Measurements from ENCODE around the gene HTT. TPM values are rescaled to one million over a fixed set of nuclear protein-coding genes. Genes with fewer than 3 reads are reported as not detected.

The HTT gene
- total and polyA plus RNA-seq, 10 of the 15 experiments (the other 5 are each of a cell fraction or from before 2014, with no cell fraction given): 3.3 to 113 (median 43.3) TPM

DNA sequence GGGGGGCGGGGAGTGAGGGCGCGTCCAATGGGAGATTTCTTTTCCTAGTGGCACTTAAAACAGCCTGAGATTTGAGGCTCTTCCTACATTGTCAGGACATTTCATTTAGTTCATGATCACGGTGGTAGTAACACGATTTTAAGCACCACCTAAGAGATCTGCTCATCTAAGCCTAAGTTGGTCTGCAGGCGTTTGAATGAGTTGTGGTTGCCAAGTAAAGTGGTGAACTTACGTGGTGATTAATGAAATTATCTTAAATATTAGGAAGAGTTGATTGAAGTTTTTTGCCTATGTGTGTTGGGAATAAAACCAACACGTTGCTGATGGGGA is 1.1 kb downstream of the HTT start:
- intact Hi-C loops (cut with micrococcal nuclease; ENCODE audit: unreplicated experiment): loop anchor here (10.0 kb wide), 1 partner anchor 811 kb away; the partner anchor contains the start of gene MXD4
- ChIA-PET CTCF (interaction anchor here (0.6 to 0.9 kb wide), 2 partner anchors 140 to 524 kb away, joined by 3 to 4 read pairs; no protein-coding TSS in a partner anchor), POLR2A (interaction anchor here (0.9 to 2.7 kb wide), 5 partner anchors 13 to 140 kb away, joined by 3 to 7 read pairs (median 4); no protein-coding TSS in a partner anchor), RAD21 (ENCODE audit: unreplicated experiment) (interaction anchor here (0.9 to 1.2 kb wide), 2 partner anchors 28 to 33 kb away, joined by 3 to 4 read pairs; no protein-coding TSS in a partner anchor), SMC1A (ENCODE audit: uncharacterized antibody, unreplicated experiment) (interaction anchor here (1.5 kb wide), 1 partner anchor 31 kb away, joined by 3 read pairs; no protein-coding TSS in a partner anchor)
- Histone ChIP-seq H3K27ac (ENCODE audit: control insufficient read depth, insufficient read depth) (peak overlapping the region; percentile 94), H3K79me2 (ENCODE audit: control insufficient read depth, insufficient read depth, low read length) (peaks cover 55% of the 10 kb centered on the region), H3K27me3 (replicated peaks in 1 of 2; ENCODE audit: control insufficient read depth in 2 of 2, insufficient read depth in 2 of 2, low read length in 1 of 2) (no peaks in the 10 kb centered on the region), H3K9me3 (replicated peaks; ENCODE audit: control insufficient read depth, insufficient read depth, low read length) (no peaks in the 10 kb centered on the region), H3K4me1 (ENCODE audit: control insufficient read depth, insufficient read depth, low read length) (peaks cover 9% of the 10 kb centered on the region), H3K4me2 (ENCODE audit: control insufficient read depth, insufficient read depth) (peak overlapping the region; percentile 78), H4K20me1 (ENCODE audit: control insufficient read depth, insufficient read depth) (no peaks in the 10 kb centered on the region), H2AFZ (ENCODE audit: control insufficient read depth, low read depth, low read length) (no peak overlapping the region), H3K36me3 (ENCODE audit: control insufficient read depth in 2 of 2, insufficient read depth in 2 of 2, low read length in 1 of 2) (no peaks in the 10 kb centered on the region), H3K9ac (ENCODE audit: control insufficient read depth, insufficient read depth, low read length) (peak overlapping the region; percentile 93), H3K4me3 (peak overlapping the region; percentile 100)
- WGBS (ENCODE audit: insufficient coverage, insufficient replicate concordance, low lambda C conversion rate, missing lambda C conversion rate): 0% methylated on average over 5 of the region's 8 CpGs
- no TSS peak for BruUV-seq (replicated peaks)
- FAIRE-seq (no peak), ATAC-seq (no peak), DNase-seq (ENCODE audit: low read depth, low spot score) (no peak)
- in situ Hi-C loops (cut with MboI): no loop called here
- TF ChIP-seq PAX8 (IDR thresholded peaks at IDR 0.05) (no peak), TAF1 (IDR thresholded peaks at IDR 0.05; ENCODE audit: borderline replicate concordance, low read depth, low read length) (peak; percentile 67; the same call in 1 of the 2 replicates), NFYB (IDR thresholded peaks at IDR 0.05; ENCODE audit: insufficient read depth, low read depth, low read length) (0 out of 2 replicates have a peak, but pooled peaks have one; percentile 15), SMAD1 (IDR thresholded peaks at IDR 0.05; ENCODE audit: low read depth, partially characterized antibody) (peak; percentile 36), SMAD5 (IDR thresholded peaks at IDR 0.05; ENCODE audit: low read depth) (peak; percentile 80), ZNF384 (IDR thresholded peaks at IDR 0.05; ENCODE audit: borderline replicate concordance, low read depth, low read length) (no peak), POLR2AphosphoS5 (IDR thresholded peaks at IDR 0.05; ENCODE audit: low read length) (peak; percentile 92), ZNF24 (IDR thresholded peaks at IDR 0.05) (no peak), CBFB (IDR thresholded peaks at IDR 0.05; ENCODE audit: low read depth) (peak; percentile 17; the same call in 1 of the 2 replicates)

All from GM12878 (cell line).